Hepatocyte (in vitro differentiated cells): Measurements from ENCODE around the gene CCDC167. TPM values are rescaled to one million over a fixed set of nuclear protein-coding genes. Genes with fewer than 3 reads are reported as not detected.

ENCODE experiments used
- DNase-seq: peaks from one replicate; pipeline ENCODE4 v3.0.0-alpha.2; 2016; ENCODE audit warnings: low spot score
- H2AFZ ChIP-seq: fragments of 200-600 bp; sonication (generic); 2 replicates; pipeline ENCODE4 v1.6.0; 2016; ENCODE audit warnings: antibody characterized with exemption, mild to moderate bottlenecking
- H3K27ac ChIP-seq: fragments of 200-600 bp; sonication (generic); 2 replicates; pipeline ENCODE4 v1.5.1; 2016; ENCODE audit warnings: mild to moderate bottlenecking
- H3K27me3 ChIP-seq: fragments of 200-600 bp; sonication (generic); 2 replicates; pipeline ENCODE4 v1.6.1; 2016
- H3K36me3 ChIP-seq: fragments of 200-600 bp; sonication (generic); replicated peaks from 2 replicates; pipeline ENCODE4 v1.5.1; 2016; ENCODE audit warnings: low read depth; ENCODE audit not compliant: insufficient read depth
- H3K4me1 ChIP-seq: fragments of 200-600 bp; sonication (generic); 2 replicates; pipeline ENCODE4 v1.5.1; 2016; ENCODE audit warnings: mild to moderate bottlenecking, moderate library complexity; ENCODE audit not compliant: insufficient read depth
- H3K4me2 ChIP-seq: fragments of 200-600 bp; sonication (generic); 2 replicates; pipeline ENCODE4 v1.6.0; 2016
- H3K4me3 ChIP-seq: fragments of 200-600 bp; sonication (generic); 2 replicates; pipeline ENCODE4 v1.5.1; 2016; ENCODE audit warnings: mild to moderate bottlenecking
- H3K79me2 ChIP-seq: fragments of 200-600 bp; sonication (generic); 2 replicates; pipeline ENCODE4 v1.6.0; 2017; ENCODE audit warnings: mild to moderate bottlenecking
- H3K9me2 ChIP-seq: fragments of 200-600 bp; sonication (generic); replicated peaks from 2 replicates; pipeline ENCODE4 v1.6.0; 2017; ENCODE audit warnings: mild to moderate bottlenecking; ENCODE audit not compliant: insufficient read depth
- H3K9me3 ChIP-seq: fragments of 200-600 bp; sonication (generic); 2 replicates; pipeline ENCODE4 v1.5.1; 2016; ENCODE audit warnings: low read depth, mild to moderate bottlenecking
- H4K20me1 ChIP-seq: fragments of 200-600 bp; sonication (generic); 2 replicates; pipeline ENCODE4 v1.6.0; 2016; ENCODE audit warnings: mild to moderate bottlenecking; ENCODE audit not compliant: insufficient read depth, poor library complexity, severe bottlenecking
- EZH2 ChIP-seq: fragments of 200-600 bp; sonication (generic); IDR thresholded peaks from 2 replicates; pipeline ENCODE4 v1.6.1; 2016; ENCODE audit warnings: antibody characterized with exemption, mild to moderate bottlenecking, borderline replicate concordance
- EZH2phosphoT487 ChIP-seq: fragments of 200-600 bp; sonication (generic); IDR thresholded peaks from one replicate; pipeline ENCODE4 v1.6.1; 2018; ENCODE audit warnings: antibody characterized with exemption, mild to moderate bottlenecking, low read depth, moderate library complexity; ENCODE audit not compliant: unreplicated experiment, severe bottlenecking
- WGBS: methylation state at CpG from one replicate; pipeline ENCODE4 v1.1.6; 2016; ENCODE audit warnings: low lambda C conversion rate; ENCODE audit errors: missing lambda C conversion rate; 5-methylcytosine and 5-hydroxymethylcytosine counted together
- polyA plus RNA-seq: library from polyadenylated mRNA; unstranded; fragments of >200 nt; fragmentation: Nextera tagmentation; extraction: Ambion mirVana; gene quantifications from 2 replicates; pipeline ENCODE4 v1.2.1, GENCODE V29; 2016
- total RNA-seq: library from RNA; depleted of rRNA; stranded (reverse); fragments of >200 nt; gene quantifications from 2 replicates; pipeline ENCODE4 v1.2.3, GENCODE V29; 2014
- TF ChIP-seq, protein P1 (sequence below): fragments of 200-600 bp; sonication (generic); IDR thresholded peaks from 2 replicates; pipeline ENCODE4 v1.5.1; 2016; ENCODE audit warnings: antibody characterized with exemption, mild to moderate bottlenecking; ENCODE audit not compliant: poor library complexity

CCDC167 gene
- total and polyA plus RNA-seq, 2 experiments from 2014 or later = 32.5 to 66.1 TPM

DNA sequence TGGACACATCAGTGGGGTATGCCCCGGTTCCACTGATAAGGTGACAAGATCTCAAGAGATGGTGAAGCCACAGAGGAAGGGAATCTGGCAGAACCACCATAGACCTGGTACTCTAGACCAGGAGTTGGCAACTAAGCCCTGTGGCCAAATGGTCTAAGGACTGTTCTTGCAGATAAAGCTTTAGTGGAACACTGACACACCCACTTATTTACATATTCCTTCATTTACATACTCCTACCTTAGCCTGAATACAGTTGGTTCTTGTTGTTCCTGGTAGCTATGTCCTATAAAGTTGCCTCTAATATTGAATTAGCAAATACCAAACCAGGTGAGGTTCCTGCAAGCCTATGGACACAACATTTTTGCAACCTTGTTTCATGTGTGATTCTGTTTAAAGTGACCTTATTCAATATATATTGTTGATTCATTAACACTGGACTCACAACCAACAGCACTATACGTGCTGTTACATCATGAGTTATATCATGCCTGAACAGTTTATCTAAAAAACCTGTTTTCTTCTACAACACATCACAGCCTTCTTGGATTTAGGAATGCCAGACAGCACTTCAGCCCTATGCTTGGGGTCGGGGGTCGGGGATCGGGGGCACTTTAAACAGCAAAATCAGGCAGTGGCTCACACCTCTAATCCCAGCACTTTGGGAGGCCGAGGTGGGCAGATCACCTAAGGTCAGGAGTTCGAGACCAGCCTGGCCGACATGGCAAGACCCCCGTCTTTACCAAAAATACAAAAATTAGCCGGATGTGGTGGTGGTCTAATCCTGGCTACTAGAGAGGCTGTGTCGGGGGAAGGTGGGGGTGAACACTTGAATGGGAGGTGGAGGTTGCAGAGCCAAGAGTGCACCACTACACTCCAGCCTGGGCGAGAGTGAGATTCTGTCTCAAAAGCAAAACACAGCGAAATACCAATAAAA, 2.5 kb downstream of the CCDC167 start:
- H3K27ac ChIP-seq = no peak overlapping the region
- no peak overlapping the region for H3K4me3 ChIP-seq
- DNase-seq = no peak
- H3K4me2 ChIP-seq = no peak overlapping the region
- H3K27me3 ChIP-seq = no peaks in the 10 kb centered on the region
- peaks cover 3% of the 10 kb centered on the region for H3K79me2 ChIP-seq
- H4K20me1 ChIP-seq = no peaks in the 10 kb centered on the region
- peaks cover 3% of the 10 kb centered on the region for H3K4me1 ChIP-seq
- no peak overlapping the region for H2AFZ ChIP-seq
- WGBS = 93% methylated on average over 13 of the region's 13 CpGs
- no peaks in the 10 kb centered on the region for H3K9me3 ChIP-seq
- H3K9me2 ChIP-seq = no peaks in the 10 kb centered on the region
- TF ChIP-seq EZH2 = no peak
- TF ChIP-seq, protein P1, sequence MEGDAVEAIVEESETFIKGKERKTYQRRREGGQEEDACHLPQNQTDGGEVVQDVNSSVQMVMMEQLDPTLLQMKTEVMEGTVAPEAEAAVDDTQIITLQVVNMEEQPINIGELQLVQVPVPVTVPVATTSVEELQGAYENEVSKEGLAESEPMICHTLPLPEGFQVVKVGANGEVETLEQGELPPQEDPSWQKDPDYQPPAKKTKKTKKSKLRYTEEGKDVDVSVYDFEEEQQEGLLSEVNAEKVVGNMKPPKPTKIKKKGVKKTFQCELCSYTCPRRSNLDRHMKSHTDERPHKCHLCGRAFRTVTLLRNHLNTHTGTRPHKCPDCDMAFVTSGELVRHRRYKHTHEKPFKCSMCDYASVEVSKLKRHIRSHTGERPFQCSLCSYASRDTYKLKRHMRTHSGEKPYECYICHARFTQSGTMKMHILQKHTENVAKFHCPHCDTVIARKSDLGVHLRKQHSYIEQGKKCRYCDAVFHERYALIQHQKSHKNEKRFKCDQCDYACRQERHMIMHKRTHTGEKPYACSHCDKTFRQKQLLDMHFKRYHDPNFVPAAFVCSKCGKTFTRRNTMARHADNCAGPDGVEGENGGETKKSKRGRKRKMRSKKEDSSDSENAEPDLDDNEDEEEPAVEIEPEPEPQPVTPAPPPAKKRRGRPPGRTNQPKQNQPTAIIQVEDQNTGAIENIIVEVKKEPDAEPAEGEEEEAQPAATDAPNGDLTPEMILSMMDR = no peak
- no peak for TF ChIP-seq EZH2phosphoT487
- H3K36me3 ChIP-seq = no peaks in the 10 kb centered on the region

DNA sequence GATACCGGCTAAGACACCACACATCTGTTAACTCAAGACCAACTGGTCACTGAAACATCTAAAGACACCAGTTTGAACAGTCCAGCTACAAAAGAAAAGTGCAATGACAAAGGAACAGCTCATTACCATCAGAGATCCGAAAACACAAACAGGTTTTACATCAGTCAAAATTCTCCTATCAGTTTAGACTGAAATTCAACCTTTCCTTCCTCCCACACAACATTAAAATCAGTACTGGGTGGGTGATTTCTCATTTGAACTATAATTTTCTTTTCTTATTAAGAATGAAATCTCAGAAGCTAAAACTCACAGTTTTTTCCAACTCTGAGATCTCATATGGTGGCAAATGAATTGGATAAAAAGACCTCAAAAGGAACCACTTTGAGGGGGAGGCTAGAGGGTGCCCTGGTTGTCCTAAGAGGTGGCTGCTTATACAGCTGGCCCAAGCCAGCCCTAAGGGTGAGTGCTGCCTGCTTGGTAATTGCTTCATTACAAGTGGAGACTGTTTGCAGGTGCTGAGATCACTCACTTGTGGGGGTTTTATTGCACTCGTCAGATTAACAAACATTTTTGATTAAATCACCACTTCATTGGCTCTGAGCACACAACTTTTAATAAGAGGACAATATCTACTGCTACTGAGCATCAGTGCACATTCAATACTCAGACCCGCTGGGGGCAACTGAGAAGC, 4.3 kb downstream of the CCDC167 start:
- 84% methylated on average over 4 of the region's 4 CpGs for WGBS
- H3K9me2 ChIP-seq = no peaks in the 10 kb centered on the region
- H3K79me2 ChIP-seq = peaks cover 3% of the 10 kb centered on the region
- H3K4me3 ChIP-seq = no peak overlapping the region
- DNase-seq = no peak
- no peaks in the 10 kb centered on the region for H4K20me1 ChIP-seq
- H3K27ac ChIP-seq = no peak overlapping the region
- no peaks in the 10 kb centered on the region for H3K36me3 ChIP-seq
- no peaks in the 10 kb centered on the region for H3K27me3 ChIP-seq
- no peak overlapping the region for H2AFZ ChIP-seq
- H3K4me2 ChIP-seq = no peak overlapping the region
- peaks cover 3% of the 10 kb centered on the region for H3K4me1 ChIP-seq
- no peaks in the 10 kb centered on the region for H3K9me3 ChIP-seq
- TF ChIP-seq EZH2 (no peak), EZH2phosphoT487 (no peak)
- TF ChIP-seq, protein P1 = no peak

GRCh38 chr6:37493661-37493995, 6.1 kb downstream of the CCDC167 start:
- Histone ChIP-seq H3K79me2 (no peaks in the 10 kb centered on the region), H3K36me3 (no peaks in the 10 kb centered on the region), H3K9me2 (no peaks in the 10 kb centered on the region), H2AFZ (no peak overlapping the region), H3K4me2 (no peak overlapping the region), H3K4me1 (no peaks in the 10 kb centered on the region), H3K27me3 (no peaks in the 10 kb centered on the region), H3K27ac (no peak overlapping the region), H3K9me3 (no peaks in the 10 kb centered on the region), H3K4me3 (no peak overlapping the region), H4K20me1 (no peaks in the 10 kb centered on the region)
- TF ChIP-seq EZH2phosphoT487 (no peak), EZH2 (no peak)
- TF ChIP-seq, protein P1 = no peak
- DNase-seq = no peak
- 91% methylated on average over 9 of the region's 9 CpGs for WGBS
